WTC11 (cell line): Measurements from ENCODE around the gene NOB1.

Experiments
- CREM ChIP-seq: sonication (generic); formaldehyde crosslinking; IDR thresholded peaks from 2 replicates; pipeline ENCODE4 v1.8.1; 2022; ENCODE audit warnings: mild to moderate bottlenecking, missing genetic modification reagents, moderate library complexity
- EMX1 ChIP-seq: fragments of 250-450 bp; sonication (Bioruptor Pico); IDR thresholded peaks from 2 replicates; pipeline ENCODE4 v1.8.0; 2021; ENCODE audit warnings: mild to moderate bottlenecking
- ESRRA ChIP-seq: sonication (generic); formaldehyde crosslinking; IDR thresholded peaks from 2 replicates; pipeline ENCODE4 v1.8.1; 2022; ENCODE audit warnings: mild to moderate bottlenecking, missing genetic modification reagents, borderline replicate concordance
- GABPB1 ChIP-seq: sonication (generic); formaldehyde crosslinking; IDR thresholded peaks from 2 replicates; pipeline ENCODE4 v1.8.1; 2023; ENCODE audit warnings: mild to moderate bottlenecking, missing genetic modification reagents
- HMGA2 ChIP-seq: fragments of 250-450 bp; sonication (Bioruptor Pico); IDR thresholded peaks from 2 replicates; pipeline ENCODE4 v1.4.0; 2021; ENCODE audit warnings: mild to moderate bottlenecking, moderate library complexity
- JUN ChIP-seq: sonication (generic); formaldehyde crosslinking; IDR thresholded peaks from 2 replicates; pipeline ENCODE4 v1.8.0; 2023; ENCODE audit warnings: mild to moderate bottlenecking, missing genetic modification reagents
- NFE2L1 ChIP-seq: sonication (generic); formaldehyde crosslinking; IDR thresholded peaks from 2 replicates; pipeline ENCODE4 v1.8.1; 2023; ENCODE audit warnings: missing genetic modification reagents
- NR2C2 ChIP-seq: sonication (generic); formaldehyde crosslinking; IDR thresholded peaks from 2 replicates; pipeline ENCODE4 v1.8.0; 2022; ENCODE audit warnings: mild to moderate bottlenecking, missing genetic modification reagents
- RELA ChIP-seq: sonication (generic); formaldehyde crosslinking; IDR thresholded peaks from 2 replicates; pipeline ENCODE4 v1.8.1; 2022; ENCODE audit warnings: missing genetic modification reagents, mild to moderate bottlenecking, borderline replicate concordance
- ZNF121 ChIP-seq: sonication (generic); formaldehyde crosslinking; IDR thresholded peaks from 2 replicates; pipeline ENCODE4 v1.8.0; 2023; ENCODE audit warnings: missing genetic modification reagents
- ZNF317 ChIP-seq: sonication (generic); formaldehyde crosslinking; IDR thresholded peaks from 2 replicates; pipeline ENCODE4 v1.8.1; 2023; ENCODE audit warnings: low read depth, mild to moderate bottlenecking, moderate library complexity, missing genetic modification reagents, borderline replicate concordance
- ZNF671 ChIP-seq: fragments of 250-450 bp; sonication (Bioruptor Pico); IDR thresholded peaks from 2 replicates; pipeline ENCODE4 v1.8.0; 2021; ENCODE audit warnings: mild to moderate bottlenecking
- TF ChIP-seq, protein P1 (sequence below): fragments of 200-600 bp; IDR thresholded peaks from 2 replicates; pipeline ENCODE4 v1.8.0; 2022; ENCODE audit warnings: antibody characterized with exemption
- TF ChIP-seq, protein P2 (sequence below): sonication (generic); formaldehyde crosslinking; IDR thresholded peaks from 2 replicates; pipeline ENCODE4 v1.8.0; 2022; ENCODE audit warnings: mild to moderate bottlenecking, missing genetic modification reagents

DNA sequence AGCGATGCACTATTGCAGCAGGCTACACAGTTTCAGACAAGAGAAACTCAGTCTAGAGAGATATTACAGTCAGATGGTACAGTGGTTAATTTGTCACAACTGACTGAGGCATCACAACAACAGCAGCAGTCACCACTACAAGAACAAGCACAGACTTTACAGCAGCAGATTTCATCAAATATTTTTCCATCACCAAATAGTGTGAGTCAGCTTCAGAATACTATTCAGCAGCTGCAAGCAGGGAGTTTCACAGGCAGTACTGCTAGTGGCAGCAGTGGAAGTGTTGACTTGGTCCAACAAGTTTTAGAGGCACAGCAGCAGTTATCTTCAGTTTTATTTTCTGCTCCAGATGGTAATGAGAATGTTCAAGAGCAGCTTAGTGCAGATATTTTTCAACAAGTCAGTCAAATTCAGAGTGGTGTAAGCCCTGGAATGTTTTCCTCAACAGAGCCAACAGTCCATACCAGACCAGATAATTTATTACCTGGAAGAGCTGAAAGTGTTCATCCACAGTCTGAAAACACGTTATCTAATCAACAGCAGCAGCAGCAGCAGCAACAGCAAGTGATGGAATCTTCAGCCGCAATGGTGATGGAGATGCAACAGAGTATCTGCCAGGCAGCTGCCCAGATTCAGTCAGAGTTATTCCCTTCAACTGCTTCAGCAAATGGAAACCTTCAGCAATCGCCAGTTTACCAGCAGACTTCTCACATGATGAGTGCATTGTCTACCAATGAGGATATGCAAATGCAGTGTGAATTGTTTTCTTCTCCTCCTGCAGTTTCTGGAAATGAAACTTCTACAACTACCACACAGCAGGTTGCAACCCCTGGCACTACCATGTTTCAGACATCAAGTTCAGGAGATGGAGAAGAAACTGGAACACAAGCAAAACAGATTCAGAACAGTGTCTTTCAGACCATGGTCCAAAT lies 62.5 kb downstream of the NOB1 start:
- TF ChIP-seq NR2C2 (CRISPR knock-in tag) (no peak), EMX1 (CRISPR knock-in tag) (no peak), HMGA2 (CRISPR knock-in tag) (no peak), JUN (no peak), ZNF671 (no peak), RELA (CRISPR knock-in tag) (no peak), ESRRA (CRISPR knock-in tag) (no peak), GABPB1 (no peak), ZNF121 (no peak), ZNF317 (no peak), NFE2L1 (no peak), CREM (CRISPR knock-in tag) (no peak)
- TF ChIP-seq, protein P1, sequence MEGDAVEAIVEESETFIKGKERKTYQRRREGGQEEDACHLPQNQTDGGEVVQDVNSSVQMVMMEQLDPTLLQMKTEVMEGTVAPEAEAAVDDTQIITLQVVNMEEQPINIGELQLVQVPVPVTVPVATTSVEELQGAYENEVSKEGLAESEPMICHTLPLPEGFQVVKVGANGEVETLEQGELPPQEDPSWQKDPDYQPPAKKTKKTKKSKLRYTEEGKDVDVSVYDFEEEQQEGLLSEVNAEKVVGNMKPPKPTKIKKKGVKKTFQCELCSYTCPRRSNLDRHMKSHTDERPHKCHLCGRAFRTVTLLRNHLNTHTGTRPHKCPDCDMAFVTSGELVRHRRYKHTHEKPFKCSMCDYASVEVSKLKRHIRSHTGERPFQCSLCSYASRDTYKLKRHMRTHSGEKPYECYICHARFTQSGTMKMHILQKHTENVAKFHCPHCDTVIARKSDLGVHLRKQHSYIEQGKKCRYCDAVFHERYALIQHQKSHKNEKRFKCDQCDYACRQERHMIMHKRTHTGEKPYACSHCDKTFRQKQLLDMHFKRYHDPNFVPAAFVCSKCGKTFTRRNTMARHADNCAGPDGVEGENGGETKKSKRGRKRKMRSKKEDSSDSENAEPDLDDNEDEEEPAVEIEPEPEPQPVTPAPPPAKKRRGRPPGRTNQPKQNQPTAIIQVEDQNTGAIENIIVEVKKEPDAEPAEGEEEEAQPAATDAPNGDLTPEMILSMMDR, result no peak
- TF ChIP-seq, protein P2, sequence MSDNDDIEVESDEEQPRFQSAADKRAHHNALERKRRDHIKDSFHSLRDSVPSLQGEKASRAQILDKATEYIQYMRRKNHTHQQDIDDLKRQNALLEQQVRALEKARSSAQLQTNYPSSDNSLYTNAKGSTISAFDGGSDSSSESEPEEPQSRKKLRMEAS (CRISPR knock-in tag), result no peak
